ENCODE measurements around the gene MOCOS. TPM values are rescaled to one million over a fixed set of nuclear protein-coding genes. Genes with fewer than 3 reads are reported as not detected.
"Not testable (repeated sequence)": the region's sequence is repeated elsewhere in the genome, so short reads cannot be mapped to it uniquely, and the experiment has no call there.

Gene MOCOS
- total RNA-seq, 1 donor from 2014 or later, result under 0.01 TPM

- DNase-seq (ENCODE audit: low read depth in 2 of 2), result no peak
Measured at GRCh38 chr18:36199691-36200295, 12.5 kb downstream of the MOCOS start.

DNA sequence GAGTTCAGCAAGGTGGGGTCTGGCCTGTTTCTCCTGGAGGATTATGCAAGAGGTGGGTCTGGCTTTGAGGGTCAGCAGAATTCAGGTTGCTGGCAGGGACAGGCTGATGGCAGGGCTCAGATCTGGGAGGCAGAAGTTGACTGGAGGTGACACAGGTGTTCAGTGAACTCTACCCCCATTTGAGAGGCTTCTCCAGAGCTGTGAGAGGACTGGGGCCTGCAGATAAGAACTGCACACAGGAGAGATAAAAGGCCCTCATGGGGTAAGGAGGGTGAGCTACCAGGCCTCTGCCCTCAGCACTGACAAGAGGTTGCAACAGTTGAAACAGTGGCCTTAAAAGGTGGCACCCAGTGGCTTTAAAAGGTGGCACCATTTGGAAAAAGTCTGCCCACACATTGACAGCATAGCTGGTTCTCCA lies 13.1 kb downstream of the MOCOS start:
- no peak for DNase-seq (ENCODE audit: low read depth in 2 of 2)

DNA sequence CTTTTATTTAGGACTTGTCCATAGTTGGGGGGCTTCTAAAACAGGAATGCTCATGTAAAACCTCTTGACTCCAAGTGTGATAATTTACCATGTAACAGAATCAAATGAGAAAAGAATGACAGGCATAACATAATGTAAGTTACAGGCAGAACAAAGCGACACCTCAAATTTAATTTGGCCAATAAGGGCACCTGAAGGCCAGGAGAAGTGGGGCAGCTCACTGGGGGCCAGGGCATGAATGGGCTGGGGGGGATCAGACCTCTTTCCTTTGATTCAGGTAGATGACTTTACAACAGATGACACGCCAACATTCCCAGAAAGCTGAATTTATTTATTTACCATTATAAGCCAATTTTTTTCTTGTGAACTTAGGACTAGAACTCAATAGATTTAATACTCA lies 14.5 kb downstream of the MOCOS start:
- DNase-seq (ENCODE audit: low read depth in 2 of 2), result no peak

DNA sequence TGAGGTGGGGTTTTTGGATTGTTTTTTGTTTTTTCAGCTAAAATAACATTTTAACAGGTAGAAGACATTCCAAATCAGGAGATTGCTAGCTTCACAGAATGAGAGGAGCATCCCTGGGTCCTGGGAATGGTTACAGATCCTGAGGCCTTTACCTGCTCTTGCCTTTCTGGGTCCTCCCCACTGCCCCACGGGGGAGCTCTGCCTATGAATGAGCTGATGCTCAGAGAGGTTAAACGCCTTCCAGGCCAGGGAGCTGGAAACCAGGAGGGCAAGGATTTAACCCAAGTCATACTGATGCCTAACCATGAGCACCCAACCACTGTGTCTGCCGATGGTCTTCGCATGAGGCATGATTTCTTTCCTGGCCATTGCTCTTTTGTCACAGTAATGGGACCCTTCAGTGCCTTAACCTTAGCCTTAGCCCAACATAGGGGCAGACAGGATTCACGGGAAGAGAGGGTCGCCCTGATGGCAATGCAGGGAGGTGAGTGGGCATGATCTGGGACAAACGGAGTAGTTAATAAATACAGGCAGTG lies 16.1 kb downstream of the MOCOS start:
- no peak for DNase-seq (ENCODE audit: low read depth in 2 of 2)

DNA sequence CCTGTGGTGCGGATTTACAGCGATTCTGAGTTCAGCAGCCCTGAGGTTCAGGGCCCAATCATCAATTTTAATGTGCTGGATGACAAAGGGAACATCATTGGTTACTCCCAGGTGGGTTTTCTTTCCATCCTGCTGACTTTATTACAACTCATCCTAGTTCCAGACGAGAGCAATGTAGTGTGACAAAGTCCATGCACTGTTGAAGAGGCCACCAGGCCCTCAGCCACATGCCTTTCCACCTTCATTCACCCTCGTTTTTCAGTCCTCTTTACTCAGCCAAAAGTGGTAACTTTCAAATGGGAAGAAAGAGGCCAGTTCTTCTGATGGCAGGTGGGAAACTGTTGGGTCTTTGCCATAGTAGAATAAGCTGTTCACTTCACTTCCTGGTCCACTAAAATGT lies 17.9 kb downstream of the MOCOS start:
- no peak for DNase-seq (ENCODE audit: low read depth in 2 of 2)

GRCh38 chr18:36207303-36207702 lies 20.0 kb downstream of the MOCOS start:
- no peak for DNase-seq (ENCODE audit: low read depth in 2 of 2)

GRCh38 chr18:36207969-36208368 lies 20.7 kb downstream of the MOCOS start:
- DNase-seq (ENCODE audit: low read depth in 2 of 2), result not testable (repeated sequence)

- DNase-seq (ENCODE audit: low read depth in 2 of 2), result no peak
Measured at GRCh38 chr18:36211612-36212065, 24.3 kb downstream of the MOCOS start.

DNA sequence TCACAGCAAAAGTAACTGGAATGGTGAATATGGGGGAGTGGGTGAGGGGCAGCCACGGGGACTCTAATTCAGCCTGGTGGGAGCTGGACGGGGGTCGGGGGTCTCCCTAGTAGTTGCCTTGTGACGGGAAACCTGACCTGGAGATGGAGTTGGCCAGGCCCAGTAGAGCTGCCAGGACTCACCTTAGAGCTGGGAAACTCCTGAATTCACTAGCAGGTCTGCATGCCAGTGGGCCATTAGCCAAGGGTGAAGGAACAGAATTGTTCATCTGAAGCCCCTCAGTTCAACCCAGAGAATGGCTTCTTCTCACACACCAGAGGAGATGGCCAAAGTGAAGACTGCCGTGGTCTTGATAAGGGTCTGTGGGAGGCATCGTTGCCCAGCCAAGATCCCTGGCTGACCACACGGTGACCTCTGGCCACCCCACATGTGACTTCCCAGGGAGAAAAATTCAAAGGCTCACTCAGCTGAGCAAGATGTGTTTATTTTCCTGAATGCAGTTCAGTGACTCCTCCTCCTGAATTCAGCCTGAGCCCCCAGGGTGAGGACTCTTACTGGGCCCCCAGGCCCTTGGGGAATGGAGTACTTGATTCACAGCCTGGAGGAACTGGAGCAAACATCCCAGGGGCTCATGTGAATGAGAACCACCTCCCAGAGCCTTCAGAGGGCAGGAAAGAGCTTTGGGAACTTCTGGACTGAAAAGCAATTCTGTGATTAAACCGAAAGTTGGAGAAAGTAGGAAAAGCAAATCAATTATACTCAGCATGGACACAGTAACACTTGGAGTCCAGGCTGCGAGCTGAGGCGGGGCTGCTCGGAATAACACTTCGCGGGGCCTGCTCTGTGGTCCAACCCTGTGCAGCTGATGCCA lies 25.2 kb downstream of the MOCOS start:
- DNase-seq (ENCODE audit: low read depth in 2 of 2), result no peak

DNA sequence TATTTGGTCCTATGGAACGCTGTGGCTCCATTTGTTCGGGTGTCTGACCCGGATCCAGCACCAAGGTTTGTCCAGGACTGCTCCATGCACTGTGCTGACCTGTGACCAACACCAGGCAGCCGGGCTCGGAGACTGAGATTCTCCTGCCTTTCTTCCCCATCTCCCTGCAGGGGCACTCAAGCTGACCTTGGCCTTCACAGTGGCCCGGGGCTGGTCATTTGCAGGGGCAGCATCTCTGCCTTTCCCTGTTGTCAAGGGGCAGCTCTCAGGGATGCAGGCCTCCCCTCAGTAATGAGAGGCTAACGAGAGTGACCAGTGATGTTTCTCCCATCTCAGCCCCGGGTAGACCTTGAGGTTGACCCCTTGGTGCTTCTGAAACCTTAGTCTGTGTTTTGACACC lies 27.5 kb downstream of the MOCOS start:
- DNase-seq (ENCODE audit: low read depth in 2 of 2), result no peak

DNA sequence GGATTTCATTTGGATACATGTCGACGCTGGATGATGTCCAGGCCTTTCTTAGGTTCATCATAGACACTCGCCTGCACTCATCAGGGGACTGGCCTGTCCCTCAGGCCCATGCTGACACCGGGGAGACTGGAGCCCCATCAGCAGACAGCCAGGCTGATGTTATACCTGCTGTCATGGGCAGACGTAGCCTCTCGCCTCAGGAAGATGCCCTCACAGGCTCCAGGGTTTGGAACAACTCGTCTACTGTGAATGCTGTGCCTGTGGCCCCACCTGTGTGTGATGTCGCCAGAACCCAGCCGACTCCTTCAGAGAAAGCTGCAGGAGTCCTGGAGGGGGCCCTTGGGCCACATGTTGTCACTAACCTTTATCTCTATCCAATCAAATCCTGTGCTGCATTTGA lies 28.3 kb downstream of the MOCOS start:
- DNase-seq (ENCODE audit: low read depth in 2 of 2), result no peak

DNA sequence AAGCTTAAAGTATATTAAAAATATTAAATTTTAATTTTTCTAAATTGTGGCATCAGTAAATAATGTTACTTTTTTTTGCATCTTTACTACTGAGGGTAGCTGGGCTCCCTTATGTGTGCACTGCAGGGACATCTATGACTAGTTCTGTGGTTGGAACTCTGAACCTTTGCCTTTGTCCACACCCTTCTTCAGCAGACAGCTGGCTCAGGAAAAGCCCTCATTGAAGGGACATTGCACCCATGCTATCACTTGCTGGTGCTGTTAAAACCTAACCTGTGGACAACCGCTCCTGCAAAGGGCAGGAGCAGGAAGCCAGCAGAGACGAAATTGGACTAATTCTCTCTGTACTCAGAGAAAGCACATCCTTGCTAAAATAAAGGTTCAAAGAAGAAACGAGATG lies 30.1 kb downstream of the MOCOS start:
- no peak for DNase-seq (ENCODE audit: low read depth in 2 of 2)

GRCh38 chr18:36229188-36229587 lies 41.9 kb downstream of the MOCOS start:
- DNase-seq (ENCODE audit: low read depth in 2 of 2), result no peak

DNA sequence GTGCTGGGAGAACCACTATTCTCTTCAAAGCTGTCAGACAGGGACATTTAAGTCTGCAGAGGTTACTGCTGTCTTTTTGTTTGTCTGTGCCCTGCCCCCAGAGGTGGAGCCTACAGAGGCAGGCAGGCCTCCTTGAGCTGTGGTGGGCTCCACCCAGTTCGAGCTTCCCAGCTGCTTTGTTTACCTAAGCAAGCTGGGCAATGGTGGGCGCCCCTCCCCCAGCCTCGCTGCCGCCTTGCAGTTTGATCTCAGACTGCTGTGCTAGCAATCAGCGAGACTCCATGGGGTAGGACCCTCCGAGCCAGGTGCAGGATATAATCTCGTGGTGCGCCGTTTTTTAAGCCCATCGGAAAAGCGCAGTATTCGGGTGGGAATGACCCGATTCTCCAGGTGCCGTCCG lies 53.2 kb downstream of the MOCOS start:
- not testable (repeated sequence) for DNase-seq (ENCODE audit: low read depth in 2 of 2)

DNA sequence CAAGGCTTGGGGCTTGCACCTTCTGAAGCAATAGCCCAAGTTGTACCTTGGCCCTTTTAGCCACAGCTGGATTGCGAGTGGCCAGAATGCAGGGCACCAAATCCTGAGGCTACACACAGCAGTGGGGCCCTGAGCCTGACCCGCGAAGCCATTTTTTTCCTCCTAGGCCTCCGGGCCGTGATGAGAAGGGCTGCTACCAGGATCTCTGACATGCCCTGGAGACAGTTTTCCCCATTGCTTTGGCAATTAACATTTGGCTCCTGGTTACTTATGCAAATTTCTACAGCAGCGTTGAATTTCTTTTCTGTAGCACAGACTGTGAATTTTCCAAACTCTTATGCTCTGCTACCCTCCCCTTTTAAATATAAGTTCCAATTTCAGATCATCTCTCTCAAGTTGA lies 54.5 kb downstream of the MOCOS start:
- DNase-seq (ENCODE audit: low read depth in 2 of 2), result no peak

DNA sequence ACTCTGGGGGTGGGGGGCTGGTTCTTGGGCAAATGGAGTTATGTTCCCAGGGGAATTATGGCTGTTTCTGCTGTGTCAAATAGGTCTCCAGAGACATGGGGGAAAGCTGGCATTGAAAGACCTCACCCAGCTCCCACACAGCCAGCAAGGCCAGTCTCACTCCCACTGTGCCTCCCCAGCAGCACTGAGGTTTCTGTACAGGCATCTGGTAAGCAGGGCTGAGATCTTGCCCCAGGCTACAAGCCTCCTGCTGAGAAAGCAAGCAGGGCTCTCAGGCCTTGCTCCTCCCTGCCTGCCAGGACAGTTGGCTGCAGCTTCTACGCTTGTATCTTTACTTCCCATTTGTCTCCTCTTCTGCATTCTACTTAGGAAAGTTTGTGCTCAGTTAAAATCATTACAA lies 59.7 kb downstream of the MOCOS start:
- no peak for DNase-seq (ENCODE audit: low read depth in 2 of 2)

GRCh38 chr18:36249392-36249791 lies 62.1 kb downstream of the MOCOS start:
- DNase-seq (ENCODE audit: low read depth in 2 of 2), result no peak

- no peak for DNase-seq (ENCODE audit: low read depth in 2 of 2)
Measured at GRCh38 chr18:36250827-36251226, 63.5 kb downstream of the MOCOS start.

DNA sequence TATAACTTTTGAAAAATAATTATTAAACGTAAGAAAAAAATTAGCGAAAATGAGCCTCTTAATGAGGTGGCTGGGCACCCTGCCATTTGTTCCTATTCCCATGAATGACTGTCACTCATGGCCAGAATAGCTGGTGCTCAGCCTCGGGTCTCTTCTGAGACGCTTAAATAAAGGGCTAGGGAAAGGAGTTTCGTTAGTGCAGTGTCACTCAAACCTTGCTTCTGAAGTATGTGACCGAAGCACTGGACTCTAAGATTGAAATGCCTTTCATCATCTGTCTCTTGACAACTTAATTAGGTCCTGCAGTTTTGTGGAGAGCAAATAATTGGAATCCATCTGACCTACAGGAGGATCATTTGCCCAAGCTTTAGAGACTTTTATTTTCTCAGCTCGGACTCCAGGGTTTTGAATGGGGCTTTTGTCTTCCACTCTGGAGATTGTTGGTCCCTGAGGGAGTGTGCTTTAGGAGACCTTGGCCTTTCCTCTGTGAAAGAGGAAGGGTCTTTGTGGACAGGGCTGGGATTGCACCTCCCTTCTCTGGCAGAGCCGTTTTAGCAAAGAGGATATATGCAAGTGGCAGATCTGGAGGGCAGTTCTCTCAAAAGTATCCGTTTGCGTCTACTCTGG lies 67.9 kb downstream of the MOCOS start:
- DNase-seq (ENCODE audit: low read depth in 2 of 2), result no peak

- DNase-seq (ENCODE audit: low read depth in 2 of 2), result no peak
Measured at GRCh38 chr18:36256094-36256493, 68.8 kb downstream of the MOCOS start.

GRCh38 chr18:36262971-36263370 lies 75.7 kb downstream of the MOCOS start:
- no peak for DNase-seq (ENCODE audit: low read depth in 2 of 2)

GRCh38 chr18:36264283-36264682 lies 77.0 kb downstream of the MOCOS start:
- no peak for DNase-seq (ENCODE audit: low read depth in 2 of 2)
